H1 (cell line): ENCODE measurements around the gene CYTL1. TPM values are rescaled to one million over a fixed set of nuclear protein-coding genes. Genes with fewer than 3 reads are reported as not detected.

ENCODE experiments used
- CTCF ChIA-PET: fragments of 300-600 bp; sonication (Branson Sonifier 250); formaldehyde crosslinking; loops from one replicate; lab custom pipeline; 2021; ENCODE audit not compliant: partially characterized antibody; lab: Charles Lee
- POLR2A ChIA-PET: fragments of 300-600 bp; sonication (Branson Sonifier 250); formaldehyde crosslinking; loops from one replicate; lab custom pipeline; 2021; ENCODE audit warnings: inconsistent platforms; ENCODE audit not compliant: partially characterized antibody; lab: Charles Lee
- DNase-seq, 2 experiments: peaks; one replicate each; pipeline versions ENCODE4 v3.0.0 to v3.0.0-alpha.2; 2010 to 2022; ENCODE audit warnings: low spot score in 2 of 2, low read depth in 1 of 2, mixed read lengths in 1 of 2
- FAIRE-seq: peaks from 2 replicates; lab custom pipeline; 2011; peaks lifted over from hg19 to GRCh38; lab: Jason Lieb, UNC
- H2AFZ ChIP-seq: 2 replicates; pipeline ENCODE4 v1.8.1; 2012; ENCODE audit warnings: low read length, inconsistent platforms
- H2AK5ac ChIP-seq: 2 replicates; pipeline ENCODE4 v1.6.1; 2013; ENCODE audit warnings: low read depth, low read length
- H2BK120ac ChIP-seq: replicated peaks from 2 replicates; pipeline ENCODE3; 2013; ENCODE audit warnings: low read depth, low read length, inconsistent platforms
- H2BK12ac ChIP-seq: 2 replicates; pipeline ENCODE4 v1.6.1; 2013; ENCODE audit warnings: low read depth, low read length
- H2BK15ac ChIP-seq: 2 replicates; pipeline ENCODE4 v1.6.1; 2013; ENCODE audit warnings: low read length
- H2BK20ac ChIP-seq: 2 replicates; pipeline ENCODE4 v1.6.1; 2013; ENCODE audit warnings: low read length
- H2BK5ac ChIP-seq: 2 replicates; pipeline ENCODE4 v1.6.1; 2013; ENCODE audit warnings: low read depth, low read length
- H3K14ac ChIP-seq: 2 replicates; pipeline ENCODE4 v1.6.1; 2013; ENCODE audit warnings: inconsistent platforms; ENCODE audit not compliant: insufficient read length
- H3K18ac ChIP-seq: 2 replicates; pipeline ENCODE4 v1.6.1; 2013; ENCODE audit warnings: low read length; ENCODE audit errors: extremely low read depth
- H3K23ac ChIP-seq: 2 replicates; pipeline ENCODE4 v1.6.1; 2013; ENCODE audit warnings: inconsistent platforms; ENCODE audit not compliant: insufficient read length
- H3K23me2 ChIP-seq: 2 replicates; pipeline ENCODE4 v1.6.1; 2013; ENCODE audit warnings: low read depth, low read length
- H3K27ac ChIP-seq: 2 replicates; pipeline ENCODE4 v1.6.1; 2011; ENCODE audit warnings: low read depth, low read length, inconsistent platforms
- H3K27me3 ChIP-seq, 4 experiments: replicated peaks in 1 of 4; 1 replicate in 1 of 4; 2 replicates in 3 of 4; pipeline versions ENCODE4 v1.6.1 to v1.8.1; 2011 to 2013; ENCODE audit warnings: low read length in 3 of 4, mild to moderate bottlenecking in 3 of 4, inconsistent platforms in 2 of 4, mixed read lengths in 2 of 4, moderate library complexity in 1 of 4; ENCODE audit not compliant: control insufficient read depth in 3 of 4, insufficient read depth in 3 of 4; ENCODE audit errors: extremely low read depth in 1 of 4
- H3K36me3 ChIP-seq, 4 experiments: 2 replicates each; pipeline versions ENCODE4 v1.6.1 to v1.8.1; 2011 to 2013; ENCODE audit warnings: mild to moderate bottlenecking in 4 of 4, low read length in 3 of 4, moderate library complexity in 2 of 4, control low read depth in 1 of 4, inconsistent platforms in 1 of 4; ENCODE audit not compliant: insufficient read depth in 4 of 4, control insufficient read depth in 2 of 4
- H3K4ac ChIP-seq: replicated peaks from 2 replicates; pipeline ENCODE3; 2013; ENCODE audit warnings: low read length, low read depth, mixed read lengths, inconsistent platforms; ENCODE audit not compliant: insufficient read length
- H3K4me1 ChIP-seq, 4 experiments: replicated peaks in 1 of 4; 1 replicate in 1 of 4; 2 replicates in 3 of 4; pipeline versions ENCODE4 v1.6.1 to v1.8.1; 2011 to 2013; ENCODE audit warnings: low read length in 3 of 4, inconsistent platforms in 2 of 4, mixed read lengths in 1 of 4; ENCODE audit not compliant: insufficient read depth in 4 of 4, control insufficient read depth in 3 of 4
- H3K4me2 ChIP-seq, 2 experiments: 2 replicates each; pipeline versions ENCODE4 v1.6.1 to v1.8.1; 2011 to 2013; ENCODE audit warnings: low read depth in 2 of 2, low read length in 2 of 2, control low read depth in 1 of 2, inconsistent platforms in 1 of 2, mild to moderate bottlenecking in 1 of 2; ENCODE audit not compliant: insufficient read depth in 1 of 2
- H3K4me3 ChIP-seq, 4 experiments: fragments of 200-600, 300-600 bp in 1 of 4; sonication (generic), shearing (Covaris generic), sonication (Bioruptor Twin) in 1 of 4; 2 replicates each; pipeline versions ENCODE4 v1.5.1 to v1.8.1; 2011 to 2016; ENCODE audit warnings: low read length in 4 of 4, low read depth in 3 of 4, control low read depth in 2 of 4, inconsistent platforms in 2 of 4, mild to moderate bottlenecking in 2 of 4, mixed read lengths in 1 of 4, moderate library complexity in 1 of 4; ENCODE audit not compliant: insufficient read depth in 2 of 4; ENCODE audit errors: extremely low read depth in 1 of 4
- H3K56ac ChIP-seq: replicated peaks from 2 replicates; pipeline ENCODE3; 2013; ENCODE audit warnings: low read depth, mild to moderate bottlenecking, mixed read lengths, low read length, inconsistent platforms; ENCODE audit not compliant: insufficient read length
- H3K79me1 ChIP-seq: 2 replicates; pipeline ENCODE4 v1.6.1; 2013; ENCODE audit warnings: low read depth, low read length, control low read depth
- H3K79me2 ChIP-seq, 2 experiments: 2 replicates each; pipeline versions ENCODE4 v1.6.1 to v1.8.1; 2012 to 2013; ENCODE audit warnings: low read length in 2 of 2, mild to moderate bottlenecking in 2 of 2, inconsistent platforms in 1 of 2; ENCODE audit not compliant: insufficient read depth in 2 of 2, control insufficient read depth in 1 of 2
- H3K9ac ChIP-seq, 4 experiments: replicated peaks in 1 of 4; 1 replicate in 1 of 4; 2 replicates in 3 of 4; pipeline versions ENCODE4 v1.6.1 to v1.8.1; 2011 to 2013; ENCODE audit warnings: low read depth in 3 of 4, low read length in 3 of 4, control low read depth in 2 of 4, mild to moderate bottlenecking in 2 of 4, moderate library complexity in 2 of 4, inconsistent platforms in 1 of 4; ENCODE audit errors: extremely low read depth in 1 of 4
- H3K9me3 ChIP-seq, 2 experiments: 2 replicates each; pipeline versions ENCODE4 v1.6.1 to v1.8.1; 2012 to 2013; ENCODE audit warnings: mild to moderate bottlenecking in 2 of 2, moderate library complexity in 2 of 2, control low read depth in 1 of 2, inconsistent platforms in 1 of 2, low read depth in 1 of 2, low read length in 1 of 2, mixed read lengths in 1 of 2; ENCODE audit not compliant: insufficient read depth in 2 of 2
- H4K20me1 ChIP-seq, 2 experiments: replicated peaks in 1 of 2; 2 replicates each; pipeline versions ENCODE3 to v1.8.1; 2011 to 2013; ENCODE audit warnings: inconsistent platforms in 2 of 2, low read length in 2 of 2, mild to moderate bottlenecking in 1 of 2; ENCODE audit not compliant: insufficient read depth in 2 of 2, control insufficient read depth in 1 of 2
- H4K5ac ChIP-seq: 2 replicates; pipeline ENCODE4 v1.6.1; 2013; ENCODE audit warnings: low read length, low read depth, mixed read lengths, inconsistent platforms; ENCODE audit not compliant: insufficient read length
- H4K8ac ChIP-seq: 2 replicates; pipeline ENCODE4 v1.8.0; 2013; ENCODE audit warnings: mild to moderate bottlenecking, moderate library complexity, low read length, inconsistent platforms; ENCODE audit not compliant: insufficient read depth; ENCODE audit errors: extremely low read depth
- H4K91ac ChIP-seq: replicated peaks from 2 replicates; pipeline ENCODE3; 2013; ENCODE audit warnings: low read length, mixed read lengths, inconsistent platforms; ENCODE audit not compliant: insufficient read length
- KDM1A ChIP-seq: fragments of 200-600, 300-600 bp; sonication (generic); IDR thresholded peaks from 2 replicates; pipeline ENCODE4 v1.7.1; 2016; ENCODE audit warnings: mild to moderate bottlenecking, low read length, borderline replicate concordance
- POLR2A ChIP-seq, 2 experiments: IDR thresholded peaks; 1 replicate in 1 of 2; 2 replicates in 1 of 2; pipeline ENCODE4 v1.6.1; 2011; ENCODE audit warnings: low read depth in 2 of 2, low read length in 2 of 2, mild to moderate bottlenecking in 2 of 2; ENCODE audit errors: control extremely low read depth in 1 of 2
- TCF12 ChIP-seq: IDR thresholded peaks from 2 replicates; pipeline ENCODE4 v1.6.1; 2011; ENCODE audit warnings: low read depth, mild to moderate bottlenecking, low read length
- WGBS, 2 experiments: shearing (Covaris generic) in 1 of 2; methylation state at CpG; one replicate each; pipeline versions ENCODE4 v1.1.6 to v1.1.7; 2013 to 2015; ENCODE audit warnings: low lambda C conversion rate in 2 of 2, mixed read lengths in 2 of 2, inconsistent platforms in 1 of 2, low coverage in 1 of 2, missing lambda C conversion rate in 1 of 2; ENCODE audit not compliant: insufficient replicate concordance in 2 of 2, insufficient coverage in 1 of 2, insufficient read length in 1 of 2; ENCODE audit errors: extremely low coverage in 1 of 2, missing lambda C conversion rate in 1 of 2; 5-methylcytosine and 5-hydroxymethylcytosine counted together
- polyA plus RNA-seq, 7 experiments: library from polyadenylated mRNA; depleted of rRNA in 3 of 7; stranded (reverse) in 5 of 7; unstranded in 2 of 7; fragments of >200 nt in 5 of 7; fragments of 200-250 nt in 2 of 7; gene quantifications; 1 replicate in 5 of 7; 2 replicates in 1 of 7; 4 replicates in 1 of 7; pipeline versions ENCODE4 v1.2.1 to v1.2.3, GENCODE V29; 2011 to 2013; ENCODE audit warnings: missing spikeins in 2 of 7, mixed read lengths in 2 of 7
- total RNA-seq: library from RNA; stranded (reverse); fragmentation: NEBNext Ultra II Directional; extraction: Animal tissue kit (Norgen Biotek cat#: 25700); gene quantifications from 2 replicates; pipeline ENCODE4 v1.2.1, GENCODE V29; 2021

CYTL1 gene
- total and polyA plus RNA-seq, 2 of the 8 experiments (the other 6 are each of a cell fraction or from before 2014, with no cell fraction given): 8.6 to 9.8 TPM

DNA sequence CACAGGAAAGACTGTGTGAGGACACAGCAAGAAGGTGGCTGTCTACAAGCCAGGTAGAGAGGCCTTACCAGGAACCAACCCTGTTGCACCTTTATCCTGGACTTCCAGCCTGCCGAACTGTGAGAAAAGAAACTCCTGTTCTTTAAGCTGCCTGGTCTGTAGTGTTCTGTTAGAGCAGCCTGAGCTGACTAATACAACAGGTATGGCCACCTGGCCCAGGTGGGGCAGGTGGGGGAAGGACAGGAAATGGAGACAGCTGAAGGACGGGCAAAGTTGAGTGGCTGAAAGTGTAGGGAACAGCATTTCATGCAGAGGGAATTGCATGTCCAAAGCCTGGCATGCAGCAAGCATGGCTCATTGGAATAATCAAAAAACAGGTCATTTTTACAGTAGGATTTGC is 35.1 kb downstream of the CYTL1 start:
- no peaks in the 10 kb centered on the region for H3K36me3 ChIP-seq
- no peaks in the 10 kb centered on the region for H3K9me3 ChIP-seq
- H2BK12ac ChIP-seq: no peak overlapping the region
- H2BK120ac ChIP-seq: no peak overlapping the region
- H4K91ac ChIP-seq: no peak overlapping the region
- H2BK15ac ChIP-seq: no peak overlapping the region
- no peak overlapping the region for H2AK5ac ChIP-seq
- H4K5ac ChIP-seq: no peak overlapping the region
- no peak overlapping the region for H3K27ac ChIP-seq
- no peak overlapping the region for H2AFZ ChIP-seq
- no peak overlapping the region for H3K56ac ChIP-seq
- H3K27me3 ChIP-seq: no peaks in the 10 kb centered on the region
- H3K23ac ChIP-seq: no peak overlapping the region
- 78% methylated on average over 2 of the region's 2 CpGs; no CpG with 5 or more reads in 1 of the 2 experiments for WGBS, 2 experiments
- FAIRE-seq: no peak
- no peak overlapping the region for H3K4ac ChIP-seq
- H3K4me1 ChIP-seq: no peaks in the 10 kb centered on the region
- H3K9ac ChIP-seq: no peak overlapping the region
- H4K8ac ChIP-seq: no peak overlapping the region
- TF ChIP-seq TCF12 (0 out of 2 replicates have a peak, but pooled peaks have one; percentile 50), POLR2A (IDR thresholded peaks at IDR 0.05; ENCODE audit: control extremely low read depth in 1 of 2, low read depth in 2 of 2, low read length in 2 of 2) (no peak), KDM1A (0 out of 2 replicates have a peak, but pooled peaks have one; percentile 32)
- TF ChIP-seq, all 59 proteins: peak for 2
- Histone ChIP-seq H3K79me1 (no peaks in the 10 kb centered on the region), H3K4me2 (no peak overlapping the region), H3K79me2 (no peaks in the 10 kb centered on the region), H3K4me3 (no peak overlapping the region), H2BK20ac (no peak overlapping the region), H4K20me1 (no peaks in the 10 kb centered on the region), H3K18ac (no peak overlapping the region), H3K14ac (no peak overlapping the region), H2BK5ac (no peak overlapping the region), H3K23me2 (peaks cover 2% of the 10 kb centered on the region; the same call in 1 of the 2 replicates)
- DNase-seq: no peak
- POLR2A ChIA-PET: interaction anchor here (0.9 kb wide), 1 partner anchor 9 kb away, joined by 3 read pairs; no protein-coding TSS in a partner anchor
- CTCF ChIA-PET: interaction anchor here (0.7 to 1.2 kb wide), 2 partner anchors 10 to 57 kb away, joined by 3 read pairs; no protein-coding TSS in a partner anchor
